Choroid plexus epithelial cell (primary cell): ENCODE data around the gene MTFMT.

Experiments
- DNase-seq: peaks from one replicate; pipeline ENCODE4 v3.0.0-alpha.2; 2010; ENCODE audit warnings: low read depth
- H3K4me3 ChIP-seq: 2 replicates; pipeline ENCODE4 v1.5.1; 2011; ENCODE audit warnings: low read depth, mild to moderate bottlenecking, control low read depth, low read length, moderate library complexity
- TF ChIP-seq, protein P1 (sequence below): conservative IDR thresholded peaks from 2 replicates; pipeline ENCODE4 v1.5.1; 2011; ENCODE audit warnings: low read depth, mild to moderate bottlenecking, control low read depth, inconsistent platforms, low read length, moderate library complexity

Gene MTFMT

DNA sequence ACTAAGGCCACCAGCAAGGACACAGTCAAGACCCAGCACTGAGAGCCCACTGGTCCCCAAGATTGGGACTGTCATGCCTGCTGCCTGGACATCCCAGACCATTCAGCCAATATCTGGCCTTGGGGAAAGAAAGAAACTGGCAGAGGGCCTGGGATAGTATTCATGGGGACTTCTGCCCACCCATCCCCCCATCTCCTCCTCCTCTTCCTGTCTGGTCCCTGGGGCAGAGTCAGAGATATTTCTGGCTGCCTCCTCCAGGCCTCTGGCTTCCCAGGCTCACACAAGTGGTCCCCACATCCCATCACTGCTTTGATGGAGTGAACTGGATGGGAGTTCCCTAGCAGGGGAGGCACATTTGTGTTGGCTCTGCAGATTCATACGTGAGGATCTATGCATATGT, 42.6 kb upstream of the MTFMT start:
- TF ChIP-seq, protein P1, sequence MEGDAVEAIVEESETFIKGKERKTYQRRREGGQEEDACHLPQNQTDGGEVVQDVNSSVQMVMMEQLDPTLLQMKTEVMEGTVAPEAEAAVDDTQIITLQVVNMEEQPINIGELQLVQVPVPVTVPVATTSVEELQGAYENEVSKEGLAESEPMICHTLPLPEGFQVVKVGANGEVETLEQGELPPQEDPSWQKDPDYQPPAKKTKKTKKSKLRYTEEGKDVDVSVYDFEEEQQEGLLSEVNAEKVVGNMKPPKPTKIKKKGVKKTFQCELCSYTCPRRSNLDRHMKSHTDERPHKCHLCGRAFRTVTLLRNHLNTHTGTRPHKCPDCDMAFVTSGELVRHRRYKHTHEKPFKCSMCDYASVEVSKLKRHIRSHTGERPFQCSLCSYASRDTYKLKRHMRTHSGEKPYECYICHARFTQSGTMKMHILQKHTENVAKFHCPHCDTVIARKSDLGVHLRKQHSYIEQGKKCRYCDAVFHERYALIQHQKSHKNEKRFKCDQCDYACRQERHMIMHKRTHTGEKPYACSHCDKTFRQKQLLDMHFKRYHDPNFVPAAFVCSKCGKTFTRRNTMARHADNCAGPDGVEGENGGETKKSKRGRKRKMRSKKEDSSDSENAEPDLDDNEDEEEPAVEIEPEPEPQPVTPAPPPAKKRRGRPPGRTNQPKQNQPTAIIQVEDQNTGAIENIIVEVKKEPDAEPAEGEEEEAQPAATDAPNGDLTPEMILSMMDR: no peak
- DNase-seq: no peak
- no peak overlapping the region for H3K4me3 ChIP-seq

- DNase-seq: no peak
- TF ChIP-seq, protein P1: no peak
These were observed 42.0 kb upstream of the MTFMT start for GRCh38 chr15:65071381-65071811.

GRCh38 chr15:65069779-65070546, 40.5 kb upstream of the MTFMT start:
- H3K4me3 ChIP-seq: no peak overlapping the region
- no peak for DNase-seq
- TF ChIP-seq, protein P1: no peak

More at GRCh38 chr15:65071381-65071811, 42.0 kb upstream of the MTFMT start:
- H3K4me3 ChIP-seq: no peak overlapping the region

- no peak overlapping the region for H3K4me3 ChIP-seq
- TF ChIP-seq, protein P1: no peak
- DNase-seq: peak; percentile 82
These were observed 39.7 kb upstream of the MTFMT start for GRCh38 chr15:65069179-65069578.

GRCh38 chr15:65068403-65068788, 39.0 kb upstream of the MTFMT start:
- TF ChIP-seq, protein P1: no peak
- no peak for DNase-seq
- no peak overlapping the region for H3K4me3 ChIP-seq

- TF ChIP-seq, protein P1: no peak
- no peak for DNase-seq
- peak within 1 kb of the TSS; percentile 17 for H3K4me3 ChIP-seq
These were observed 38.4 kb upstream of the MTFMT start, which contains the start of gene RASL12 for GRCh38 chr15:65067645-65068402. Gene RASL12, minus strand, starts transcription at chr15:65067991. Its CDS starts 156 bp downstream, at chr15:65067835.

- H3K4me3 ChIP-seq: peak overlapping the region; percentile 17
- TF ChIP-seq, protein P1: no peak
- DNase-seq: no peak
These were observed 37.8 kb upstream of the MTFMT start for GRCh38 chr15:65067317-65067644.
